Nephron progenitor cell (in vitro differentiated cells): ENCODE results near the gene FAM98B.

Source experiments
- DNase-seq: peaks from one replicate; pipeline ENCODE4 v3.0.0; 2021
- H3K27ac Mint-ChIP-seq: 2 replicates; pipeline ENCODE4 v1.8.0; 2021; ENCODE audit warnings: mild to moderate bottlenecking, moderate library complexity, mixed read lengths
- H3K27me3 Mint-ChIP-seq: 2 replicates; pipeline ENCODE4 v1.8.0; 2021; ENCODE audit warnings: mild to moderate bottlenecking, low read depth, mixed read lengths; ENCODE audit not compliant: poor library complexity
- H3K36me3 Mint-ChIP-seq: 2 replicates; pipeline ENCODE4 v1.8.0; 2021; ENCODE audit warnings: low read depth, mixed read lengths
- H3K4me1 Mint-ChIP-seq: 2 replicates; pipeline ENCODE4 v1.8.0; 2021; ENCODE audit warnings: mixed read lengths
- H3K4me3 Mint-ChIP-seq: 2 replicates; pipeline ENCODE4 v1.8.0; 2021; ENCODE audit warnings: mild to moderate bottlenecking, moderate library complexity, mixed read lengths
- H3K9me3 Mint-ChIP-seq: 2 replicates; pipeline ENCODE4 v1.8.0; 2021; ENCODE audit warnings: mild to moderate bottlenecking, moderate library complexity, mixed read lengths
- CTCF ChIP-seq: fragments of 200-600 bp; sonication (generic); IDR thresholded peaks from 2 replicates; pipeline ENCODE4 v1.5.0; 2021; ENCODE audit warnings: antibody characterized with exemption

The FAM98B gene

GRCh38 chr15:38524156-38524555 lies 70.2 kb downstream of the FAM98B start:
- Mint-ChIP-seq H3K4me1 (peaks cover 4% of the 10 kb centered on the region), H3K9me3 (no peaks in the 10 kb centered on the region), H3K27ac (no peak overlapping the region), H3K36me3 (no peaks in the 10 kb centered on the region), H3K4me3 (no peak overlapping the region), H3K27me3 (peaks cover 18% of the 10 kb centered on the region)
- DNase-seq, result no peak
- TF ChIP-seq CTCF, result no peak

- DNase-seq, result no peak
- Mint-ChIP-seq H3K27me3 (peaks cover 18% of the 10 kb centered on the region), H3K36me3 (no peaks in the 10 kb centered on the region), H3K27ac (no peak overlapping the region), H3K9me3 (no peaks in the 10 kb centered on the region), H3K4me3 (no peak overlapping the region), H3K4me1 (peaks cover 4% of the 10 kb centered on the region)
- no peak for TF ChIP-seq CTCF
Measured at GRCh38 chr15:38525489-38525888, 71.6 kb downstream of the FAM98B start.

- DNase-seq, result no peak
- Mint-ChIP-seq H3K27me3 (peaks cover 17% of the 10 kb centered on the region), H3K27ac (no peak overlapping the region), H3K36me3 (no peaks in the 10 kb centered on the region), H3K4me3 (no peak overlapping the region), H3K4me1 (peaks cover 4% of the 10 kb centered on the region), H3K9me3 (no peaks in the 10 kb centered on the region)
- TF ChIP-seq CTCF, result no peak
Measured at GRCh38 chr15:38526158-38526557, 72.2 kb downstream of the FAM98B start.

- H3K4me1 Mint-ChIP-seq, result peaks cover 4% of the 10 kb centered on the region
- H3K27me3 Mint-ChIP-seq, result peaks cover 9% of the 10 kb centered on the region
- no peak overlapping the region for H3K4me3 Mint-ChIP-seq
Measured at GRCh38 chr15:38528294-38528693, 74.4 kb downstream of the FAM98B start.

GRCh38 chr15:38530113-38530512 lies 76.2 kb downstream of the FAM98B start:
- H3K9me3 Mint-ChIP-seq, result no peaks in the 10 kb centered on the region
- TF ChIP-seq CTCF, result no peak
- H3K4me3 Mint-ChIP-seq, result no peak overlapping the region
- H3K4me1 Mint-ChIP-seq, result peaks cover 4% of the 10 kb centered on the region
- DNase-seq, result no peak
- no peak overlapping the region for H3K27ac Mint-ChIP-seq
- H3K27me3 Mint-ChIP-seq, result peaks cover 6% of the 10 kb centered on the region
- no peaks in the 10 kb centered on the region for H3K36me3 Mint-ChIP-seq

More at GRCh38 chr15:38528294-38528693, 74.4 kb downstream of the FAM98B start:
- TF ChIP-seq CTCF, result no peak
- Mint-ChIP-seq H3K9me3 (no peaks in the 10 kb centered on the region), H3K36me3 (no peaks in the 10 kb centered on the region), H3K27ac (no peak overlapping the region)
- DNase-seq, result no peak

GRCh38 chr15:38531509-38531908 lies 77.6 kb downstream of the FAM98B start:
- Mint-ChIP-seq H3K4me3 (no peak overlapping the region), H3K9me3 (no peaks in the 10 kb centered on the region), H3K27ac (no peak overlapping the region), H3K4me1 (peaks cover 4% of the 10 kb centered on the region), H3K27me3 (peaks cover 6% of the 10 kb centered on the region), H3K36me3 (no peaks in the 10 kb centered on the region)
- DNase-seq, result no peak
- TF ChIP-seq CTCF, result no peak
